A673 (cell line): Measurements from ENCODE around the gene THAP4. TPM values are rescaled to one million over a fixed set of nuclear protein-coding genes. Genes with fewer than 3 reads are reported as not detected.

ENCODE experiments used
- BruUV-seq: library from RNA; stranded (reverse); fragments of 400-500 nt; replicated peaks from 2 replicates; lab custom pipeline; 2021; lab: Mats Ljungman, UMichigan
- CTCF ChIA-PET: fragments of 300-600 bp; sonication (Branson Sonifier 250); formaldehyde crosslinking; loops from one replicate; lab custom pipeline; 2022; ENCODE audit warnings: antibody characterized with exemption; lab: Charles Lee
- POLR2A ChIA-PET: fragments of 300-600 bp; sonication (Branson Sonifier 250); formaldehyde crosslinking; loops from one replicate; lab custom pipeline; 2022; ENCODE audit warnings: antibody characterized with exemption; ENCODE audit not compliant: low non-redundant PET; lab: Charles Lee
- DNase-seq: peaks from one replicate; pipeline ENCODE4 v3.0.0-alpha.2; 2015; ENCODE audit warnings: low spot score
- H3K27ac ChIP-seq: fragments of 200-600 bp; sonication (generic); 2 replicates; pipeline ENCODE4 v1.5.1; 2016; ENCODE audit warnings: mixed run types, low read depth, mild to moderate bottlenecking, mixed read lengths, antibody characterized with exemption, low read length; ENCODE audit not compliant: poor library complexity, severe bottlenecking
- H3K27me3 ChIP-seq: fragments of 200-600 bp; sonication (generic); replicated peaks from 2 replicates; pipeline ENCODE4 v1.6.1; 2017; ENCODE audit warnings: mixed run types, low read depth, mild to moderate bottlenecking, mixed read lengths, antibody characterized with exemption, low read length; ENCODE audit not compliant: insufficient read depth, poor library complexity
- H3K36me3 ChIP-seq: fragments of 200-600 bp; sonication (generic); 2 replicates; pipeline ENCODE4 v1.6.1; 2016; ENCODE audit warnings: mixed run types, mild to moderate bottlenecking, mixed read lengths, antibody characterized with exemption, low read length; ENCODE audit not compliant: insufficient read depth, poor library complexity, severe bottlenecking
- H3K4me1 ChIP-seq: fragments of 200-600 bp; sonication (generic); 2 replicates; pipeline ENCODE4 v1.6.1; 2017; ENCODE audit warnings: mixed run types, mild to moderate bottlenecking, mixed read lengths, antibody characterized with exemption, low read length; ENCODE audit not compliant: insufficient read depth, poor library complexity, severe bottlenecking
- H3K4me3 ChIP-seq: fragments of 200-600 bp; sonication (generic); 2 replicates; pipeline ENCODE4 v1.5.1; 2016; ENCODE audit warnings: low read depth, mixed run types, mild to moderate bottlenecking, mixed read lengths, low read length; ENCODE audit not compliant: poor library complexity, severe bottlenecking
- H3K9me3 ChIP-seq: fragments of 200-600 bp; sonication (generic); 2 replicates; pipeline ENCODE4 v1.6.1; 2016; ENCODE audit warnings: mixed run types, low read depth, mild to moderate bottlenecking, mixed read lengths, antibody characterized with exemption, low read length; ENCODE audit not compliant: poor library complexity, severe bottlenecking
- CTCF ChIP-seq: fragments of 300-800, 200-600 bp; sonication (generic); conservative IDR thresholded peaks from 2 replicates; pipeline ENCODE4 v1.5.1; 2017; ENCODE audit warnings: low read depth, mild to moderate bottlenecking, antibody characterized with exemption, low read length, moderate library complexity, mixed read lengths
- EZH2 ChIP-seq: fragments of 200-600 bp; sonication (generic); IDR thresholded peaks from 2 replicates; pipeline ENCODE4 v1.6.1; 2017; ENCODE audit warnings: borderline replicate concordance, low read depth, mild to moderate bottlenecking, mixed read lengths, antibody characterized with exemption, low read length; ENCODE audit not compliant: poor library complexity, severe bottlenecking
- intact Hi-C: fragments of 100-400 bp; cut with micrococcal nuclease; formaldehyde crosslinking; loops from one replicate; pipeline ENCODE4 v1.10.0; 2022; ENCODE audit not compliant: unreplicated experiment
- total RNA-seq: library from RNA; stranded (reverse); gene quantifications from 2 replicates; pipeline ENCODE4 v1.2.3, GENCODE V29; 2021

THAP4 gene
- total RNA-seq, 1 experiment from 2014 or later, result 82.0 TPM

GRCh38 chr2:241640165-241640795, 3.3 kb upstream of the THAP4 start:
- Histone ChIP-seq H3K36me3 (peaks cover 10% of the 10 kb centered on the region), H3K4me1 (peaks cover 5% of the 10 kb centered on the region), H3K9me3 (no peaks in the 10 kb centered on the region), H3K27ac (no peak overlapping the region), H3K4me3 (no peak overlapping the region), H3K27me3 (no peaks in the 10 kb centered on the region)
- TF ChIP-seq EZH2, result no peak
- TF ChIP-seq CTCF, result no peak
- no TSS peak for BruUV-seq
- ChIA-PET CTCF (no interaction called here), POLR2A (no interaction called here)
- no peak for DNase-seq
- intact Hi-C loops, result no loop called here

GRCh38 chr2:241639385-241639784, 2.4 kb upstream of the THAP4 start:
- CTCF ChIA-PET, result no interaction called here

GRCh38 chr2:241638940-241639339, 2.0 kb upstream of the THAP4 start:
- Histone ChIP-seq H3K4me1 (peaks cover 5% of the 10 kb centered on the region), H3K9me3 (no peaks in the 10 kb centered on the region), H3K27ac (no peak overlapping the region), H3K27me3 (no peaks in the 10 kb centered on the region), H3K4me3 (peak overlapping the region; percentile 96), H3K36me3 (peaks cover 16% of the 10 kb centered on the region)
- no peak for TF ChIP-seq EZH2
- intact Hi-C loops, result no loop called here
- no peak for DNase-seq
- BruUV-seq, result no TSS peak
- CTCF ChIA-PET, result no interaction called here
- POLR2A ChIA-PET, result no interaction called here

More at GRCh38 chr2:241639385-241639784, 2.4 kb upstream of the THAP4 start:
- Histone ChIP-seq H3K4me1 (peaks cover 5% of the 10 kb centered on the region), H3K36me3 (peaks cover 13% of the 10 kb centered on the region), H3K9me3 (no peaks in the 10 kb centered on the region), H3K4me3 (no peak overlapping the region), H3K27ac (no peak overlapping the region), H3K27me3 (no peaks in the 10 kb centered on the region)
- DNase-seq, result no peak
- POLR2A ChIA-PET, result no interaction called here
- intact Hi-C loops, result no loop called here
- TF ChIP-seq CTCF (no peak), EZH2 (no peak)
- BruUV-seq, result no TSS peak
